Endothelial cell of umbilical vein (primary cell): ENCODE results near the gene PRSS57. TPM values are rescaled to one million over a fixed set of nuclear protein-coding genes. Genes with fewer than 3 reads are reported as not detected.

Experiments used
- BruUV-seq: library from RNA; stranded (reverse); fragments of 400-500 nt; replicated peaks from 2 replicates; lab custom pipeline; 2021; lab: Mats Ljungman, UMichigan
- CTCF ChIA-PET: fragments of 300-600, 350-600 bp; sonication (Branson Sonifier 250); formaldehyde crosslinking; loops from one replicate; lab custom pipeline; 2021; ENCODE audit warnings: antibody characterized with exemption, inconsistent platforms; lab: Charles Lee
- POLR2A ChIA-PET: fragments of 300-600, 350-600 bp; sonication (Branson Sonifier 250); formaldehyde crosslinking; loops from one replicate; lab custom pipeline; 2021; ENCODE audit warnings: antibody characterized with exemption, inconsistent platforms; lab: Charles Lee
- DNase-seq: peaks from one replicate; pipeline ENCODE4 v3.0.0-alpha.2; 2011; ENCODE audit warnings: low read depth, low spot score
- FAIRE-seq: peaks from 2 replicates; lab custom pipeline; 2011; peaks lifted over from hg19 to GRCh38; lab: Jason Lieb, UNC
- H2AFZ ChIP-seq: 2 replicates; pipeline ENCODE4 v1.6.0; 2012; ENCODE audit warnings: low read depth, low read length, control low read depth, inconsistent platforms
- H3K27ac ChIP-seq: 2 replicates; pipeline ENCODE4 v1.5.1; 2011; ENCODE audit warnings: low read depth, mild to moderate bottlenecking, control low read depth, low read length, moderate library complexity; ENCODE audit not compliant: insufficient read depth
- H3K27me3 ChIP-seq, 2 experiments: 2 replicates each; pipeline versions ENCODE4 v1.6.0 to v1.6.1; 2011; ENCODE audit warnings: low read length in 2 of 2, mixed read lengths in 1 of 2; ENCODE audit not compliant: control insufficient read depth in 2 of 2, insufficient read depth in 2 of 2
- H3K36me3 ChIP-seq, 2 experiments: 2 replicates in 1 of 2; 3 replicates in 1 of 2; pipeline ENCODE4 v1.5.1; 2011; ENCODE audit warnings: low read length in 2 of 2, mild to moderate bottlenecking in 1 of 2, moderate library complexity in 1 of 2; ENCODE audit not compliant: control insufficient read depth in 2 of 2, insufficient read depth in 2 of 2; ENCODE audit errors: extremely low read depth in 1 of 2
- H3K4me1 ChIP-seq: 3 replicates; pipeline ENCODE4 v1.5.1; 2011; ENCODE audit warnings: mild to moderate bottlenecking, low read length; ENCODE audit not compliant: control insufficient read depth, insufficient read depth; ENCODE audit errors: extremely low read depth
- H3K4me2 ChIP-seq: 2 replicates; pipeline ENCODE4 v1.6.1; 2011; ENCODE audit warnings: low read length, control low read depth, mixed read lengths; ENCODE audit not compliant: insufficient read depth
- H3K4me3 ChIP-seq, 3 experiments: fragments of 200-600 bp in 1 of 3; sonication (generic), shearing (Covaris generic) in 1 of 3; replicated peaks in 1 of 3; 2 replicates each; pipeline ENCODE4 v1.5.1; 2011 to 2016; ENCODE audit warnings: control low read depth in 3 of 3, low read length in 3 of 3, mild to moderate bottlenecking in 2 of 3, inconsistent platforms in 1 of 3, low read depth in 1 of 3, moderate library complexity in 1 of 3; ENCODE audit not compliant: insufficient read depth in 1 of 3
- H3K79me2 ChIP-seq: 2 replicates; pipeline ENCODE4 v1.6.0; 2012; ENCODE audit warnings: low read length, inconsistent platforms; ENCODE audit not compliant: control insufficient read depth, insufficient read depth
- H3K9ac ChIP-seq: replicated peaks from 2 replicates; pipeline ENCODE3; 2011; ENCODE audit warnings: low read length, control low read depth; ENCODE audit not compliant: insufficient read depth; ENCODE audit errors: extremely low read depth
- H3K9me1 ChIP-seq: replicated peaks from 3 replicates; pipeline ENCODE4 v1.6.0; 2011; ENCODE audit warnings: mild to moderate bottlenecking, low read length; ENCODE audit not compliant: control insufficient read depth, insufficient read depth; ENCODE audit errors: extremely low read depth
- H3K9me3 ChIP-seq: replicated peaks from 2 replicates; pipeline ENCODE4 v1.5.1; 2012; ENCODE audit warnings: low read length, inconsistent platforms; ENCODE audit not compliant: control insufficient read depth, insufficient read depth
- H4K20me1 ChIP-seq: replicated peaks from 2 replicates; pipeline ENCODE3; 2011; ENCODE audit warnings: mild to moderate bottlenecking, low read length; ENCODE audit not compliant: control insufficient read depth, insufficient read depth; ENCODE audit errors: extremely low read depth
- CTCF ChIP-seq, 2 donors: IDR thresholded peaks; 1 replicate in 1 of 2; 2 replicates in 1 of 2; pipeline ENCODE4 v1.5.1; 2011; ENCODE audit warnings: low read length in 2 of 2, mild to moderate bottlenecking in 2 of 2, moderate library complexity in 2 of 2, control low read depth in 1 of 2, inconsistent platforms in 1 of 2, low read depth in 1 of 2; ENCODE audit not compliant: insufficient read depth in 1 of 2; ENCODE audit errors: extremely low read depth in 1 of 2
- EZH2 ChIP-seq: IDR thresholded peaks from 2 replicates; pipeline ENCODE4 v1.6.1; 2012; ENCODE audit warnings: borderline replicate concordance, low read depth, mild to moderate bottlenecking, moderate library complexity, low read length, inconsistent platforms; ENCODE audit not compliant: severe bottlenecking
- FOS ChIP-seq: IDR thresholded peaks from 2 replicates; pipeline ENCODE4 v1.6.1; 2011; ENCODE audit warnings: mild to moderate bottlenecking, low read length, moderate library complexity, borderline replicate concordance; ENCODE audit not compliant: insufficient read depth
- GATA2 ChIP-seq: IDR thresholded peaks from 2 replicates; pipeline ENCODE4 v1.7.0; 2011; ENCODE audit warnings: low read depth, mild to moderate bottlenecking, moderate library complexity, mixed read lengths, low read length; ENCODE audit not compliant: insufficient read length, insufficient read depth
- JUN ChIP-seq: IDR thresholded peaks from 2 replicates; pipeline ENCODE4 v1.6.1; 2011; ENCODE audit warnings: borderline replicate concordance, low read depth; ENCODE audit not compliant: insufficient read length, insufficient read depth
- MAX ChIP-seq: IDR thresholded peaks from 2 replicates; pipeline ENCODE4 v1.6.1; 2011; ENCODE audit not compliant: insufficient read depth, insufficient read length
- MYC ChIP-seq: IDR thresholded peaks from one replicate; pipeline ENCODE4 v1.6.1; 2011; ENCODE audit warnings: mild to moderate bottlenecking, low read depth, low read length
- POLR2A ChIP-seq: IDR thresholded peaks from 2 replicates; pipeline ENCODE4 v1.6.1; 2012; ENCODE audit warnings: low read depth, mild to moderate bottlenecking, control low read depth, low read length
- POLR2AphosphoS5 ChIP-seq: IDR thresholded peaks from 2 replicates; pipeline ENCODE4 v1.6.1; 2012; ENCODE audit warnings: low read depth, mild to moderate bottlenecking, control low read depth, low read length, moderate library complexity; ENCODE audit not compliant: insufficient read depth
- dilution Hi-C: fragments of 300-500 bp; cut with MboI; formaldehyde crosslinking; loops from one replicate; pipeline ENCODE4 v1.15.0; 2019; ENCODE audit warnings: low sequenced_read_pairs; ENCODE audit not compliant: extremely low pct_ligation_motif_present
- intact Hi-C: fragments of 100-400 bp; cut with micrococcal nuclease; formaldehyde crosslinking; loops from one replicate; pipeline ENCODE4 v1.10.0; 2022
- polyA plus RNA-seq, 4 experiments: library from polyadenylated mRNA; depleted of rRNA in 3 of 4; stranded (reverse) in 3 of 4; unstranded in 1 of 4; fragments of >200 nt; gene quantifications; 2 replicates each; pipeline versions ENCODE4 v1.2.1 to v1.2.3, GENCODE V29; 2011 to 2012; ENCODE audit warnings: missing spikeins in 1 of 4
- total RNA-seq: library from RNA; stranded (reverse); gene quantifications from 2 replicates; pipeline ENCODE4 v1.2.3, GENCODE V29; 2021

PRSS57 gene
- total and polyA plus RNA-seq, 2 donors (not counting 3 experiments of a cell fraction or from before 2014, with no cell fraction given), result not detected

- DNase-seq (no peak), FAIRE-seq (no peak)
- Histone ChIP-seq H3K27me3 (no peaks in the 10 kb centered on the region), H3K4me2 (no peak overlapping the region), H3K9me1 (no peaks in the 10 kb centered on the region), H3K4me1 (no peaks in the 10 kb centered on the region), H3K9ac (no peak overlapping the region), H3K79me2 (peaks cover 54% of the 10 kb centered on the region), H3K27ac (no peak overlapping the region), H4K20me1 (no peaks in the 10 kb centered on the region), H3K36me3 (peaks cover 4 to 24% of the 10 kb centered on the region in 2 experiments), H3K9me3 (no peaks in the 10 kb centered on the region), H3K4me3 (no peak overlapping the region), H2AFZ (no peak overlapping the region)
- intact Hi-C loops, result no loop called here
- POLR2A ChIA-PET, result no interaction called here
- TF ChIP-seq POLR2AphosphoS5 (no peak), JUN (no peak), MAX (no peak), CTCF (IDR thresholded peaks at IDR 0.05; ENCODE audit: extremely low read depth in 1 of 2, insufficient read depth in 1 of 2, low read depth in 1 of 2, low read length in 2 of 2) (no peak), POLR2A (no peak), EZH2 (no peak), GATA2 (no peak), FOS (no peak), MYC (no peak)
- CTCF ChIA-PET, result no interaction called here
- dilution Hi-C loops, result no loop called here
- no TSS peak for BruUV-seq
Observed at GRCh38 chr19:652467-653389, 42.5 kb downstream of the PRSS57 start.
